B cell (primary cell): ENCODE results near the gene VBP1. TPM values are rescaled to one million over a fixed set of nuclear protein-coding genes. Genes with fewer than 3 reads are reported as not detected.
"Not testable (repeated sequence)": the region's sequence is repeated elsewhere in the genome, so short reads cannot be mapped to it uniquely, and the experiment has no call there.

ENCODE experiments used
- ATAC-seq: fragments of 200-7000 bp; cut with Tn5 transposase; one replicate; pipeline ENCODE4 v1.10.0; 2021; ENCODE audit warnings: low read depth, mild to moderate bottlenecking, moderate number of reproducible peaks, moderate library complexity
- CTCF ChIA-PET: fragments of 350-600 bp; sonication (Branson Sonifier 250); formaldehyde crosslinking; loops from one replicate; lab custom pipeline; 2021; ENCODE audit warnings: antibody characterized with exemption, inconsistent platforms; lab: Charles Lee
- POLR2A ChIA-PET: fragments of 350-600 bp; sonication (Branson Sonifier 250); formaldehyde crosslinking; loops from one replicate; lab custom pipeline; 2021; ENCODE audit warnings: antibody characterized with exemption; lab: Charles Lee
- DNase-seq: peaks from one replicate; pipeline ENCODE4 v3.0.0; 2013
- H2AFZ ChIP-seq: 2 replicates; pipeline ENCODE4 v1.6.1; 2012; ENCODE audit warnings: mild to moderate bottlenecking, low read depth, low read length; ENCODE audit not compliant: insufficient read depth, poor library complexity, severe bottlenecking
- H3K27ac ChIP-seq, 2 donors: 1 replicate in 1 of 2; 2 replicates in 1 of 2; pipeline ENCODE4 v1.5.1; 2012 to 2013; ENCODE audit warnings: low read length in 2 of 2, mild to moderate bottlenecking in 2 of 2, moderate library complexity in 1 of 2
- H3K27me3 ChIP-seq, 4 experiments: fragments of 200-600 bp in 1 of 4; sonication (generic) in 1 of 4; replicated peaks in 1 of 4; 1 replicate in 2 of 4; 2 replicates in 2 of 4; pipeline versions ENCODE4 v1.6.1 to v1.7.0; 2013 to 2016; ENCODE audit warnings: low read length in 3 of 4, mild to moderate bottlenecking in 2 of 4, mixed read lengths in 1 of 4, moderate library complexity in 1 of 4; ENCODE audit not compliant: insufficient read depth in 4 of 4, control insufficient read depth in 3 of 4; ENCODE audit errors: control extremely low read depth in 1 of 4
- H3K36me3 ChIP-seq, 2 experiments: replicated peaks in 1 of 2; 1 replicate in 1 of 2; 2 replicates in 1 of 2; pipeline versions ENCODE4 v1.6.1 to v1.7.1; 2013; ENCODE audit warnings: low read length in 1 of 2; ENCODE audit not compliant: insufficient read depth in 2 of 2, control insufficient read depth in 1 of 2; ENCODE audit errors: control extremely low read depth in 1 of 2, extremely low read depth in 1 of 2
- H3K4me1 ChIP-seq, 2 donors: fragments of 200-600 bp in 1 of 2; sonication (generic) in 1 of 2; 1 replicate in 1 of 2; 2 replicates in 1 of 2; pipeline versions ENCODE4 v1.5.1 to v1.6.1; 2013 to 2017; ENCODE audit warnings: low read length in 2 of 2; ENCODE audit not compliant: control insufficient read depth in 2 of 2, insufficient read depth in 2 of 2
- H3K4me2 ChIP-seq: replicated peaks from 2 replicates; pipeline ENCODE3; 2012; ENCODE audit warnings: mild to moderate bottlenecking, low read depth, low read length; ENCODE audit not compliant: poor library complexity, severe bottlenecking
- H3K4me3 ChIP-seq, 5 experiments: fragments of 200-600 bp in 1 of 5; sonication (generic) in 1 of 5; 1 replicate in 3 of 5; 2 replicates in 2 of 5; pipeline versions ENCODE4 v1.5.1 to v1.7.0; 2011 to 2016; ENCODE audit warnings: low read length in 4 of 5, mild to moderate bottlenecking in 4 of 5, low read depth in 2 of 5, control low read depth in 1 of 5, moderate library complexity in 1 of 5; ENCODE audit not compliant: insufficient read depth in 1 of 5; ENCODE audit errors: control extremely low read depth in 1 of 5, extremely low read depth in 1 of 5
- H3K79me2 ChIP-seq: fragments of 200-600 bp; sonication (generic); one replicate; pipeline ENCODE4 v1.6.0; 2016; ENCODE audit warnings: low read length; ENCODE audit not compliant: control insufficient read depth, insufficient read depth
- H3K9ac ChIP-seq: fragments of 200-600 bp; sonication (generic); 2 replicates; pipeline ENCODE4 v1.6.1; 2017; ENCODE audit warnings: mild to moderate bottlenecking, low read length, moderate library complexity
- H3K9me3 ChIP-seq, 3 donors: one replicate each; pipeline versions ENCODE4 v1.6.1 to v1.7.1; 2013; ENCODE audit warnings: low read length in 2 of 3; ENCODE audit not compliant: control insufficient read depth in 2 of 3, insufficient read depth in 1 of 3; ENCODE audit errors: control extremely low read depth in 1 of 3
- H4K20me1 ChIP-seq: 2 replicates; pipeline ENCODE4 v1.6.0; 2012; ENCODE audit warnings: mild to moderate bottlenecking, low read length; ENCODE audit not compliant: insufficient read depth, control insufficient read depth, poor library complexity, severe bottlenecking
- H3K27ac Mint-ChIP-seq: one replicate; pipeline ENCODE4 v1.8.0; 2021; ENCODE audit warnings: mixed read lengths
- H3K27me3 Mint-ChIP-seq: one replicate; pipeline ENCODE4 v1.8.0; 2021; ENCODE audit warnings: mixed read lengths
- H3K4me1 Mint-ChIP-seq: one replicate; pipeline ENCODE4 v1.8.0; 2021; ENCODE audit warnings: mixed read lengths
- H3K4me3 Mint-ChIP-seq: one replicate; pipeline ENCODE4 v1.8.0; 2021; ENCODE audit warnings: mixed read lengths
- H3K9me3 Mint-ChIP-seq: one replicate; pipeline ENCODE4 v1.8.0; 2022; ENCODE audit warnings: mixed read lengths; ENCODE audit not compliant: insufficient read depth
- EZH2 ChIP-seq: IDR thresholded peaks from 2 replicates; pipeline ENCODE4 v1.6.1; 2012; ENCODE audit warnings: borderline replicate concordance, low read depth, mild to moderate bottlenecking, moderate library complexity, low read length; ENCODE audit not compliant: insufficient read depth, poor library complexity, severe bottlenecking
- WGBS: methylation state at CpG from one replicate; pipeline ENCODE4 v1.1.5; 2013; ENCODE audit warnings: missing lambda C conversion rate; ENCODE audit not compliant: insufficient coverage; 5-methylcytosine and 5-hydroxymethylcytosine counted together
- intact Hi-C: fragments of 100-400 bp; cut with micrococcal nuclease; formaldehyde crosslinking; loops from one replicate; pipeline ENCODE4 v1.10.0; 2022
- polyA plus RNA-seq: library from polyadenylated mRNA; depleted of rRNA; stranded (reverse); fragments of >200 nt; gene quantifications from 2 replicates; pipeline ENCODE4 v1.2.3, GENCODE V29; 2012
- total RNA-seq, 2 donors: library from RNA; stranded (reverse); fragments of 120-200 nt in 1 of 2; gene quantifications; 1 replicate in 1 of 2; 2 replicates in 1 of 2; pipeline versions ENCODE4 v1.2.3 to v1.2.4, GENCODE V29; 2013 to 2022
- TF ChIP-seq, protein P1 (sequence below): fragments of 200-600 bp; IDR thresholded peaks from one replicate; pipeline ENCODE4 v1.8.0; 2022; ENCODE audit warnings: antibody characterized with exemption, mild to moderate bottlenecking

VBP1 gene
- total and polyA plus RNA-seq, 2 donors (not counting 1 experiment from before 2014, with no cell fraction given) = 6.5 to 29.7 TPM

DNA sequence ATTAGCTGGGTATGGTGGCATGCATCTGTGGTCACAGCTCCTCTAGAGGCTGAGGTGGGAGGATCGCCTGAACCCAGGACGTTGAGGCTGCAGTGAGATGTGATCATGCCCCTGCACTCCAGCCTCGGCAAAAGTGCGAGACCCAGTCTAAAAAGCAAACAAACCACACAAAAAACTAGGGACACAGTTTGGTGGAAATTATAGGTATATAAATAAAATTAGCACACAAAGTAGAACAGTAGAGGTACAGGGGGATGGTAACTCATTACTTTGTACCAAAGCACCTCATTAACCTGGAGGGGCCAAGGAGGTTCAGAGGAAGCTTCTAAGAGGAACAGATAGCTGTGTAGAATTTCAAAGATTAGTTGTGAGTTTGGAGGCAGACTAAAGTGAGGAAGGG lies 5.1 kb downstream of the VBP1 start:
- H3K4me1 Mint-ChIP-seq = peaks cover 18% of the 10 kb centered on the region
- Histone ChIP-seq H3K4me3 (no peak overlapping the region), H2AFZ (no peak overlapping the region), H3K36me3 (peaks cover 0 to 8% of the 10 kb centered on the region in 2 experiments), H4K20me1 (no peaks in the 10 kb centered on the region), H3K4me1 (peaks cover 6% of the 10 kb centered on the region in 2 donors), H3K4me2 (no peak overlapping the region), H3K9me3 (no peaks in the 10 kb centered on the region), H3K27me3 (no peaks in the 10 kb centered on the region), H3K79me2 (peaks cover 19% of the 10 kb centered on the region), H3K27ac (no peak overlapping the region), H3K9ac (no peak overlapping the region)
- no peak for TF ChIP-seq EZH2
- TF ChIP-seq, protein P1, sequence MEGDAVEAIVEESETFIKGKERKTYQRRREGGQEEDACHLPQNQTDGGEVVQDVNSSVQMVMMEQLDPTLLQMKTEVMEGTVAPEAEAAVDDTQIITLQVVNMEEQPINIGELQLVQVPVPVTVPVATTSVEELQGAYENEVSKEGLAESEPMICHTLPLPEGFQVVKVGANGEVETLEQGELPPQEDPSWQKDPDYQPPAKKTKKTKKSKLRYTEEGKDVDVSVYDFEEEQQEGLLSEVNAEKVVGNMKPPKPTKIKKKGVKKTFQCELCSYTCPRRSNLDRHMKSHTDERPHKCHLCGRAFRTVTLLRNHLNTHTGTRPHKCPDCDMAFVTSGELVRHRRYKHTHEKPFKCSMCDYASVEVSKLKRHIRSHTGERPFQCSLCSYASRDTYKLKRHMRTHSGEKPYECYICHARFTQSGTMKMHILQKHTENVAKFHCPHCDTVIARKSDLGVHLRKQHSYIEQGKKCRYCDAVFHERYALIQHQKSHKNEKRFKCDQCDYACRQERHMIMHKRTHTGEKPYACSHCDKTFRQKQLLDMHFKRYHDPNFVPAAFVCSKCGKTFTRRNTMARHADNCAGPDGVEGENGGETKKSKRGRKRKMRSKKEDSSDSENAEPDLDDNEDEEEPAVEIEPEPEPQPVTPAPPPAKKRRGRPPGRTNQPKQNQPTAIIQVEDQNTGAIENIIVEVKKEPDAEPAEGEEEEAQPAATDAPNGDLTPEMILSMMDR = no peak
- WGBS = no CpG with 5 or more reads among the region's 4 CpGs
- ChIA-PET CTCF (no interaction called here), POLR2A (no interaction called here)
- H3K27me3 Mint-ChIP-seq = no peaks in the 10 kb centered on the region
- intact Hi-C loops = no loop called here
- no peak overlapping the region for H3K4me3 Mint-ChIP-seq
- DNase-seq (no peak), ATAC-seq (no peak)
- no peaks in the 10 kb centered on the region for H3K9me3 Mint-ChIP-seq
- no peak overlapping the region for H3K27ac Mint-ChIP-seq

DNA sequence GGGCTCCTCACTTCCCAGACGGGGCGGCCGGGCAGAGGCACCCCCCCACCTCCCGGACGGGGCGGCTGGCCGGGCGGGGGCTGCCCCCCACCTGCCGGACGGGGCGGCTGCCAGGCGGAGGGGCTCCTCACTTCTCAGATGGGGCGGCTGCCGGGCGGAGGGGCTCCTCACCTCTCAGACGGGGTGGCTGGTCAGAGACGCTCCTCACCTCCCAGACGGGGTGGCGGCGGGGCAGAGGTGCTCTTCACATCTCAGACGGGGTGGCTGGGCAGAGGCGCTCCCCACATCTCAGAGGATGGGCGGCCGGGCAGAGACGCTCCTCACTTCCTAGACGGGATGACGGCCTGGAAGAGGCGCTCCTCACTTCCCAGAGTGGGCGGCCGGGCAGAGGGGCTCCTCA lies 7.5 kb downstream of the VBP1 start:
- H3K79me2 ChIP-seq, H3K4me1 Mint-ChIP-seq, H3K9me3 ChIP-seq, H4K20me1 ChIP-seq, CTCF ChIA-PET, H3K27ac ChIP-seq, H3K9ac ChIP-seq, H3K27me3 ChIP-seq, H3K27ac Mint-ChIP-seq, POLR2A ChIA-PET, H3K27me3 Mint-ChIP-seq, intact Hi-C loops, H3K9me3 Mint-ChIP-seq, H3K4me3 Mint-ChIP-seq, H3K4me1 ChIP-seq, DNase-seq, ATAC-seq, H3K4me2 ChIP-seq, H2AFZ ChIP-seq, H3K4me3 ChIP-seq: not testable (repeated sequence)
- peaks cover 0 to 21% of the 10 kb centered on the region in 2 experiments for H3K36me3 ChIP-seq
- 100% methylated on average over 1 of the region's 30 CpGs for WGBS
